RWPE1 (cell line): ENCODE measurements around the gene FBXL15.

ENCODE experiments used
- CTCF ChIA-PET: fragments of 350-600 bp; sonication (Branson Sonifier 250); formaldehyde crosslinking; extraction: SDS; loops from one replicate; lab custom pipeline; 2021; lab: Yijun Ruan, JAX
- POLR2A ChIA-PET: fragments of 400-600 bp; formaldehyde crosslinking; extraction: SDS; loops from one replicate; lab custom pipeline; 2020; ENCODE audit warnings: antibody characterized with exemption; ENCODE audit not compliant: low non-redundant PET; lab: Yijun Ruan, JAX
- DNase-seq: peaks from one replicate; pipeline ENCODE4 v3.0.0; 2012; ENCODE audit warnings: low spot score
- H3K27ac ChIP-seq: fragments of 450-650 bp; 2 replicates; pipeline ENCODE4 v1.5.1; 2017
- CTCF ChIP-seq: fragments of 450-650 bp; conservative IDR thresholded peaks from 2 replicates; pipeline ENCODE4 v1.5.1; 2017; ENCODE audit warnings: low read depth, mild to moderate bottlenecking

Gene FBXL15

GRCh38 chr10:102400598-102401341, 19.9 kb upstream of the FBXL15 start:
- TF ChIP-seq CTCF = no peak
- ChIA-PET POLR2A (no interaction called here), CTCF (interaction anchor here (0.6 to 8.9 kb wide), 15 partner anchors 10 to 258 kb away, joined by 3 to 108 read pairs (median 6); partner anchors contain the start of genes C10orf95, FBXL15 and PSD)
- H3K27ac ChIP-seq = peak overlapping the region; percentile 85
- DNase-seq = no peak

DNA sequence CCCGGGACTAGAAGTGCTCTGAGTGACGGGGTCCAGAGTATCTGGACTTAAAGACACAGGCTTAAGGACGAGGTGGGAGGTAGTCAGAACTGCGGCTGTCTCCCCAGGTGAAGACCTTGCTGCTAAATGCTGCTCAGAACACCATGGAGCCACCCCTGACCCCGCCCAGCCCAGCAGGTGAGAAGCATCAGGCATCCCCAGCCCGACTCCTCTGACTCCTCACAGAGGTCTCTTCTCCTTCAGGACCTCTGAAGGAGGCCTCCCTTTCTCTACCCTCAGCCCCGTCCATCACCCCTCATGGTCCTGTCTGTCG, 19.3 kb upstream of the FBXL15 start:
- ChIA-PET POLR2A (no interaction called here), CTCF (interaction anchor here (0.6 to 8.9 kb wide), 4 partner anchors 11 to 257 kb away, joined by 3 to 79 read pairs (median 21); partner anchors contain the start of gene FBXL15)
- no peak for TF ChIP-seq CTCF
- DNase-seq = no peak
- H3K27ac ChIP-seq = peak overlapping the region; percentile 85

DNA sequence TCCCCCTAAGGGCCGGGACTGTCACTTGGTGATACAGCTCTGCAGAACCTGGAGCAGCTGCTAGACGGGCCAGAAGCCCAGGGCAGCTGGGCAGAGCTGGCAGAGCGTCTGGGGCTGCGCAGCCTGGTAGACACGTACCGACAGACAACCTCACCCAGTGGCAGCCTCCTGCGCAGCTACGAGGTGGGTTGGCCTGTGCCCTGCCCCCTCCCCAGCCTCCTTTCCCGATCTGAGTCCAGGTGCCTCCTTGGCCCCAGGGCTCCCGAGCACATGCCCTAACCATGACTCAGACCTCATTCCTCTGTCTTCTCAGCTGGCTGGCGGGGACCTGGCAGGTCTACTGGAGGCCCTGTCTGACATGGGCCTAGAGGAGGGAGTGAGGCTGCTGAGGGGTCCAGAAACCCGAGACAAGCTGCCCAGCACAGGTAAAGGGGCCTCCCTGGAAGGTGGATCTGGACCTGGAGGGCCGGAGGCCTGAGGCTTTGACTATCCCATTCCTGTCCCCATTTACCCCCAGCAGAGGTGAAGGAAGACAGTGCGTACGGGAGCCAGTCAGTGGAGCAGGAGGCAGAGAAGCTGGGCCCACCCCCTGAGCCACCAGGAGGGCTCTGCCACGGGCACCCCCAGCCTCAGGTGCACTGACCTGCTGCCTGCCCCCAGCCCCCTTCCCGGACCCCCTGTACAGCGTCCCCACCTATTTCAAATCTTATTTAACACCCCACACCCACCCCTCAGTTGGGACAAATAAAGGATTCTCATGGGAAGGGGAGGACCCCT, 18.7 kb upstream of the FBXL15 start:
- H3K27ac ChIP-seq = peak overlapping the region; percentile 85
- ChIA-PET POLR2A (no interaction called here), CTCF (interaction anchor here (0.7 to 8.9 kb wide), 5 partner anchors 8 to 171 kb away, joined by 3 to 79 read pairs (median 5); partner anchors contain the start of gene FBXL15)
- peak; percentile 94 for DNase-seq
- no peak for TF ChIP-seq CTCF

DNA sequence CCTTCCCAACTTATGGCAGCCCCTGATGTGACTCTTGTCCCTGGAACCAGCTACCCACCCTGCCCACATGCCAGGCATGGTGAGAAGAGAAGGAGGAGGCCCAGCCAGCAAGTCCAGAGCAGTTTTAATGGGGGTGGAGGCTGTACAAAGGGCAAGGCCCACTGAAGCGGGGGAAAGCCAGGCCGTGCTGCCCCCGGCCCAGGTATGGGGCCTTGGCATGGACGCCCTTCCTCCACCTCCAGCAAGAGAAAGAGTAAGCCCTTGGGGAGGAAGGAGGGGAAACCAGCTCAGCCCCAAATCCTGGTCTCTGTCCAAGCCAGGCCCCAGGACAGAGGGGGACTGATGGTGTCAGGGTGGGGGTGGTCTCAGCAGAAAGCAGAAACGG, 18.1 kb upstream of the FBXL15 start:
- CTCF ChIA-PET = interaction anchor here (0.7 to 8.9 kb wide), 6 partner anchors 9 to 172 kb away, joined by 3 to 79 read pairs (median 5); partner anchors contain the start of gene FBXL15

DNA sequence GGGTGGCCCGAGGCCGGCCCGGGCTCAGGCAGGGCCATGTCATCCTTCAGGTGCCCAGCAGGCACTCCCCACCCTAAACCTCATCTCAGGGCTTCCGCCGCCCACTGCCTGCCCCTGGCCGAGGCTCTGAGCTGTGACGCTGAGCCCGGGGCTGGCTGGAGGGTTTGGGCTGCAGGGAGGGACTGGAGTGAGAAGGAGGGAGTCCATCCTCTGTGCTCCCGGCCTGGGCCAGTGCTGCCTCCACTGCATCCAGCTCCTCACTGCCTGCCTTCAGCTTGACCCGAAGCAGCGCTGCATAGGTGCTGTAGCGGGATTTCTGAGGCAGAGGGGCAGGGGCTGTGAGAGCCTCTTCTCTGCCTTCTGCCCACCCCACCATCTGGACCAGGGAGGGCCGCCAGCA, 17.5 kb upstream of the FBXL15 start:
- ChIA-PET CTCF (interaction anchor here (0.6 to 8.9 kb wide), 13 partner anchors 9 to 210 kb away, joined by 3 to 79 read pairs (median 5); partner anchors contain the start of genes CUEDC2, FBXL15 and PSD), POLR2A (no interaction called here)
- TF ChIP-seq CTCF = no peak
- DNase-seq = no peak
- peak overlapping the region; percentile 85 for H3K27ac ChIP-seq

More for the DNA sequence above, 18.1 kb upstream of the FBXL15 start:
- no peak for DNase-seq
- POLR2A ChIA-PET = no interaction called here
- no peak for TF ChIP-seq CTCF
- H3K27ac ChIP-seq = peak overlapping the region; percentile 85
